OCI-LY7 (cell line): ENCODE measurements around the gene CASP2.

ENCODE experiments used
- EZH2phosphoT487 ChIP-seq: fragments of 200-600 bp; sonication (generic); IDR thresholded peaks from 2 replicates; pipeline ENCODE4 v1.6.1; 2018; ENCODE audit warnings: low read depth, borderline replicate concordance, mild to moderate bottlenecking, mixed run types, antibody characterized with exemption, low read length, moderate library complexity, mixed read lengths
- TF ChIP-seq, protein P1 (sequence below): fragments of 200-600 bp; sonication (generic); conservative IDR thresholded peaks from 2 replicates; pipeline ENCODE4 v1.5.1; 2014; ENCODE audit warnings: mild to moderate bottlenecking, antibody characterized with exemption, low read length, moderate library complexity, mixed read lengths

- TF ChIP-seq, protein P1, sequence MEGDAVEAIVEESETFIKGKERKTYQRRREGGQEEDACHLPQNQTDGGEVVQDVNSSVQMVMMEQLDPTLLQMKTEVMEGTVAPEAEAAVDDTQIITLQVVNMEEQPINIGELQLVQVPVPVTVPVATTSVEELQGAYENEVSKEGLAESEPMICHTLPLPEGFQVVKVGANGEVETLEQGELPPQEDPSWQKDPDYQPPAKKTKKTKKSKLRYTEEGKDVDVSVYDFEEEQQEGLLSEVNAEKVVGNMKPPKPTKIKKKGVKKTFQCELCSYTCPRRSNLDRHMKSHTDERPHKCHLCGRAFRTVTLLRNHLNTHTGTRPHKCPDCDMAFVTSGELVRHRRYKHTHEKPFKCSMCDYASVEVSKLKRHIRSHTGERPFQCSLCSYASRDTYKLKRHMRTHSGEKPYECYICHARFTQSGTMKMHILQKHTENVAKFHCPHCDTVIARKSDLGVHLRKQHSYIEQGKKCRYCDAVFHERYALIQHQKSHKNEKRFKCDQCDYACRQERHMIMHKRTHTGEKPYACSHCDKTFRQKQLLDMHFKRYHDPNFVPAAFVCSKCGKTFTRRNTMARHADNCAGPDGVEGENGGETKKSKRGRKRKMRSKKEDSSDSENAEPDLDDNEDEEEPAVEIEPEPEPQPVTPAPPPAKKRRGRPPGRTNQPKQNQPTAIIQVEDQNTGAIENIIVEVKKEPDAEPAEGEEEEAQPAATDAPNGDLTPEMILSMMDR, result no peak
- no peak for TF ChIP-seq EZH2phosphoT487
These were observed 28.4 kb upstream of the CASP2 start for GRCh38 chr7:143259765-143260164.
